ENCODE data around the gene UBA1. TPM values are rescaled to one million over a fixed set of nuclear protein-coding genes. Genes with fewer than 3 reads are reported as not detected.

UBA1 gene
- total and polyA plus RNA-seq, 12 donors, result 160 to 356 (median 222) TPM

DNA sequence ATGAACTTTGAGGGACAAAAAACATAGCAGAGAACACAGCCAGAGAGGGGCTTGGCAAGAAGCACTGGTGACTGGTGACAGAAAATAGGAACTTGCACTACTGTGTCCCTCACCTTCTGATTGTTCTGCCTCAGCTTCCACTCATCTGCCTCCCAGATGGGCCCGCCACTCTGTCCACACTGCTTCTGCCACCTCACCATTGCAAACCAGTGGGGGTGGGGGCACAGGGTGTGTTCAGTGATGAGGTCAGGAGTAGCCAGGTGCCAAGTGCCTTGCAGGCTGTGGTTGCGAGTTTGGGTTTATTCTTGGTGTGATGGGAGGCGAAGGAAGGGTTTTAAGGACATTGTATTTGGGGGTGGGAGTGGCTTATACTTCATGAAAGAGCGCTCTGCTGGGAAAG is 9.1 kb upstream of the UBA1 start:
- DNase-seq, result no peak
- H3K36me3 ChIP-seq (replicated peaks in 1 of 2), result peaks cover 0 to 53% of the 10 kb centered on the region in 2 donors
- TF ChIP-seq, protein P1, sequence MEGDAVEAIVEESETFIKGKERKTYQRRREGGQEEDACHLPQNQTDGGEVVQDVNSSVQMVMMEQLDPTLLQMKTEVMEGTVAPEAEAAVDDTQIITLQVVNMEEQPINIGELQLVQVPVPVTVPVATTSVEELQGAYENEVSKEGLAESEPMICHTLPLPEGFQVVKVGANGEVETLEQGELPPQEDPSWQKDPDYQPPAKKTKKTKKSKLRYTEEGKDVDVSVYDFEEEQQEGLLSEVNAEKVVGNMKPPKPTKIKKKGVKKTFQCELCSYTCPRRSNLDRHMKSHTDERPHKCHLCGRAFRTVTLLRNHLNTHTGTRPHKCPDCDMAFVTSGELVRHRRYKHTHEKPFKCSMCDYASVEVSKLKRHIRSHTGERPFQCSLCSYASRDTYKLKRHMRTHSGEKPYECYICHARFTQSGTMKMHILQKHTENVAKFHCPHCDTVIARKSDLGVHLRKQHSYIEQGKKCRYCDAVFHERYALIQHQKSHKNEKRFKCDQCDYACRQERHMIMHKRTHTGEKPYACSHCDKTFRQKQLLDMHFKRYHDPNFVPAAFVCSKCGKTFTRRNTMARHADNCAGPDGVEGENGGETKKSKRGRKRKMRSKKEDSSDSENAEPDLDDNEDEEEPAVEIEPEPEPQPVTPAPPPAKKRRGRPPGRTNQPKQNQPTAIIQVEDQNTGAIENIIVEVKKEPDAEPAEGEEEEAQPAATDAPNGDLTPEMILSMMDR (IDR thresholded peaks at IDR 0.05), result no peak
- no peak for TF ChIP-seq POLR2A (IDR thresholded peaks at IDR 0.05)
- no peaks in the 10 kb centered on the region for H3K9me3 ChIP-seq (replicated peaks in 1 of 3)
- no peaks in the 10 kb centered on the region for H3K4me1 ChIP-seq (replicated peaks in 1 of 2)
- WGBS, 4 donors, result 83 to 94% (median 91%) methylated on average over 4 of the region's 4 CpGs
- H3K27ac ChIP-seq, result no peak overlapping the region
- H3K4me3 ChIP-seq, result no peak overlapping the region
- intact Hi-C loops (cut with DNase I), result loop anchor here in 1 of 2 donors (10.0 kb wide), 1 partner anchor 60 kb away; no protein-coding TSS in a partner anchor
- H3K27me3 ChIP-seq, result peaks cover 3% of the 10 kb centered on the region

DNA sequence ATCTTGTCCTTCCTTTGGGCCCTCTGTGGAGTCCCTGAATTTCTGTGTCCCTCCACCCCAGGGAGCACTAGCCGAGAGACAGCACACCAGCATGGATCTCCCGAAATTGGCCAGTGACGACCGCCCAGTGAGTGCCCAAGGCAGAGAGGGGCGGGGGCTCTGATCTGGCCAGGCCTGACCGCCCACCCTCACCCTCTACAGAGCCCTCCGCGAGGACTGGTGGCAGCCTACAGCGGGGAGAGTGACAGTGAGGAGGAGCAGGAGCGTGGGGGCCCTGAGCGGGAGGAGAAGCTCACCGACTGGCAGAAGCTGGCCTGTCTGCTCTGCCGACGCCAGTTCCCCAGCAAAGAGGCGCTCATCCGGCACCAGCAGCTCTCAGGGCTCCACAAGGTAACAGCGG is 8.4 kb upstream of the UBA1 start:
- WGBS, 4 donors, result 84 to 90% (median 86%) methylated on average over 16 to 17 of the region's 17 CpGs; no CpG with 5 or more reads in 1 of the 4 donors
- no peak for DNase-seq
- H3K27me3 ChIP-seq, result peaks cover 3% of the 10 kb centered on the region
- H3K9me3 ChIP-seq (replicated peaks in 1 of 3), result no peaks in the 10 kb centered on the region
- peaks cover 0 to 46% of the 10 kb centered on the region in 2 donors for H3K36me3 ChIP-seq (replicated peaks in 1 of 2)
- intact Hi-C loops (cut with DNase I), result loop anchor here in 1 of 2 donors (10.0 kb wide), 1 partner anchor 60 kb away; no protein-coding TSS in a partner anchor
- H3K4me3 ChIP-seq, result no peak overlapping the region
- no peak overlapping the region for H3K27ac ChIP-seq
- H3K4me1 ChIP-seq (replicated peaks in 1 of 2), result no peaks in the 10 kb centered on the region
- TF ChIP-seq POLR2A (IDR thresholded peaks at IDR 0.05), result no peak

DNA sequence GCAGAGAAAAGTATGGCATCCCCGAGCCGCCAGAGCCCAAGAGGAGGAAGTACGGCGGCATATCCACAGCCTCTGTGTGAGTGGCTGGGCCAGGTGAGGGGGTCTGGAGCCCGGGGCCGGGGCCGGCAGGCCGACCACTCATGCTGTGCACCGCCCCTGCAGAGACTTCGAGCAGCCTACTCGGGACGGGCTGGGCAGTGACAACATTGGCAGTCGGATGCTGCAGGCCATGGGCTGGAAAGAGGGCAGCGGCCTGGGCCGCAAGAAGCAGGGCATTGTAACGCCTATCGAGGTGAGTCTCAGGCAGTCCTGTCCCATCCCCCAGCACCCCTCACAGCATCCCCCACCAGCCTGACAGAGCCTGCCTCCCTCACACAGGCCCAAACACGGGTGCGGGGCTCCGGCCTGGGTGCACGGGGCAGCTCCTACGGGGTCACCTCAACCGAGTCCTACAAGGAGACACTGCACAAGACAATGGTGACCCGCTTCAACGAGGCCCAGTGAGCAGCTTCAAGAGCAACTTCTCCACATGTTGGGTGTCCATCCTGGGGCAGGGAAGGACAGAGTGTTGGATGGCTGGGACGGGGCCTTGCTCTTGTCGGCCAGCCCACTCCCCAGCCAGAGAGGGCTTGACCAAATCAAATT is 7.4 kb upstream of the UBA1 start:
- intact Hi-C loops (cut with DNase I), result loop anchor here in 1 of 2 donors (10.0 kb wide), 1 partner anchor 61 kb away; no protein-coding TSS in a partner anchor
- WGBS, 4 donors, result 90 to 94% (median 91%) methylated on average over 18 to 27 of the region's 27 CpGs; no CpG with 5 or more reads in 1 of the 4 donors
- H3K36me3 ChIP-seq (replicated peaks in 1 of 2), result peaks cover 0 to 37% of the 10 kb centered on the region in 2 donors

DNA sequence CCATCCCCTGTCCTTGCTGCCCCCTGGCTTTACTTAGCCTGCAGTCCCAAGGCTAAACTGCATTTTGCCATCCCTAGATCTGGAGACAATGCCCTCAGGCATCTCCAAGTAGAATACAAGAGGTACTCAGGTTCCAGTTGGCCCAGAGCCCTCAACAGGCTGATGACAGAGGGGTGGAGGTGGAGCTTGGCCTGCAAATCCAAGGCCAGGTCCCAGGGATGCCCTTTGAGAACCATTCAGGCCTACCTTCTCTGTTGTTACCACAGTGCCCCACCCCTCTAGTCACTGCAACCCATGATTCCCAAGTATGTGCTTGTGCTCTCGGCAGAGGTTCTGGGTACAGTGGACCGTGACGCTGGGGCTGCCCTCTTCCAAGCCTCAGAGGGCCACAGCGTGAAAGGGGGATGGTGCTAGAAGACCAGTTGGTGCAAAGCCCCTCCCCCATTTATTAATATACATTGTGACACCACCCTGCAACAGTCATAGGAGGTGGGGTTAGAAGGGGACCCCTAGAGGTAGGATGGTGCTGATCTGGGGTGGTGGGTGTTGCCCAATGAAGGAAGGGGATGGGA is 6.4 kb upstream of the UBA1 start:
- 71 to 100% (median 77%) methylated on average over 1 to 4 of the region's 4 CpGs; no CpG with 5 or more reads in 1 of the 4 donors for WGBS, 4 donors
- TF ChIP-seq, protein P1 (IDR thresholded peaks at IDR 0.05), result no peak
- TF ChIP-seq POLR2A (IDR thresholded peaks at IDR 0.05), result no peak
- Histone ChIP-seq H3K27me3 (peaks cover under 1% of the 10 kb centered on the region), H3K9me3 (replicated peaks in 1 of 3) (no peaks in the 10 kb centered on the region), H3K36me3 (replicated peaks in 1 of 2) (peaks cover 0 to 29% of the 10 kb centered on the region in 2 donors), H3K4me1 (replicated peaks in 1 of 2) (no peaks in the 10 kb centered on the region), H3K27ac (peak overlapping the region in 1 of 5 donors; percentile 10), H3K4me3 (no peak overlapping the region)
- peak in 4 of 7 donors; percentile 39 to 67 (median 58) for DNase-seq
- intact Hi-C loops (cut with DNase I), result loop anchor here in 1 of 2 donors (10.0 kb wide), 1 partner anchor 62 kb away; no protein-coding TSS in a partner anchor

More for the DNA sequence above, 7.4 kb upstream of the UBA1 start:
- no peak overlapping the region for H3K4me3 ChIP-seq
- no peaks in the 10 kb centered on the region for H3K9me3 ChIP-seq (replicated peaks in 1 of 3)
- no peak overlapping the region for H3K27ac ChIP-seq
- no peaks in the 10 kb centered on the region for H3K4me1 ChIP-seq (replicated peaks in 1 of 2)
- TF ChIP-seq, protein P1 (IDR thresholded peaks at IDR 0.05), result no peak
- no peak for TF ChIP-seq POLR2A (IDR thresholded peaks at IDR 0.05)
- H3K27me3 ChIP-seq, result peaks cover 3% of the 10 kb centered on the region
- no peak for DNase-seq

All from adrenal gland (tissue), 12 donors.